IMR-90 (cell line): Measurements from ENCODE around the gene GSN. TPM values are rescaled to one million over a fixed set of nuclear protein-coding genes. Genes with fewer than 3 reads are reported as not detected.
A peak's percentile ranks its signal among the peaks of the same experiment; 100 is the strongest.

Source experiments
- ATAC-seq: fragments of 200-7000 bp; cut with Tn5 transposase; 2 replicates; pipeline ENCODE4 v1.9.1; 2020; ENCODE audit warnings: low read depth, mild to moderate bottlenecking, moderate library complexity
- BruUV-seq: library from RNA; stranded (reverse); fragments of 400-500 nt; replicated peaks from 2 replicates; lab custom pipeline; 2021; lab: Mats Ljungman, UMichigan
- CTCF ChIA-PET: fragments of 300-600 bp; formaldehyde crosslinking; extraction: SDS; loops from one replicate; lab custom pipeline; 2021; ENCODE audit warnings: antibody characterized with exemption; lab: Yijun Ruan, JAX
- POLR2A ChIA-PET: fragments of 300-600 bp; sonication (Branson Sonifier 250); formaldehyde crosslinking; loops from one replicate; lab custom pipeline; 2022; ENCODE audit warnings: antibody characterized with exemption; ENCODE audit not compliant: unreplicated experiment; lab: Charles Lee
- DNase-seq: peaks from one replicate; pipeline ENCODE4 v3.0.0; 2013
- H2AFZ ChIP-seq: replicated peaks from 2 replicates; pipeline ENCODE3; 2013; ENCODE audit warnings: low read length, mild to moderate bottlenecking; ENCODE audit not compliant: poor library complexity
- H2AK5ac ChIP-seq: 2 replicates; pipeline ENCODE4 v1.6.1; 2013; ENCODE audit warnings: low read depth, low read length, inconsistent platforms
- H2AK9ac ChIP-seq: replicated peaks from 2 replicates; pipeline ENCODE3; 2013; ENCODE audit warnings: mild to moderate bottlenecking, low read depth, low read length, moderate library complexity; ENCODE audit not compliant: poor library complexity
- H2BK120ac ChIP-seq: 2 replicates; pipeline ENCODE4 v1.6.1; 2013; ENCODE audit warnings: low read depth, low read length, inconsistent platforms
- H2BK15ac ChIP-seq: 3 replicates; pipeline ENCODE4 v1.6.1; 2013; ENCODE audit warnings: low read depth, low read length, inconsistent platforms
- H2BK20ac ChIP-seq: 2 replicates; pipeline ENCODE4 v1.6.1; 2013; ENCODE audit warnings: low read depth, mild to moderate bottlenecking, inconsistent platforms, low read length, moderate library complexity
- H2BK5ac ChIP-seq: 2 replicates; pipeline ENCODE4 v1.6.1; 2013; ENCODE audit warnings: mild to moderate bottlenecking, low read depth, low read length, inconsistent platforms; ENCODE audit not compliant: poor library complexity, severe bottlenecking
- H3K14ac ChIP-seq: replicated peaks from 2 replicates; pipeline ENCODE4 v1.6.1; 2013; ENCODE audit warnings: low read depth, low read length, inconsistent platforms
- H3K18ac ChIP-seq: 2 replicates; pipeline ENCODE4 v1.6.1; 2013; ENCODE audit warnings: low read depth, low read length, control low read depth
- H3K23ac ChIP-seq: 2 replicates; pipeline ENCODE4 v1.6.1; 2013; ENCODE audit warnings: low read depth, low read length, inconsistent platforms
- H3K27ac ChIP-seq: 2 replicates; pipeline ENCODE4 v1.5.1; 2013; ENCODE audit warnings: mild to moderate bottlenecking, control low read depth, low read length; ENCODE audit not compliant: insufficient read depth
- H3K27me3 ChIP-seq: 2 replicates; pipeline ENCODE4 v1.6.1; 2013; ENCODE audit warnings: low read length; ENCODE audit not compliant: control insufficient read depth, insufficient read depth
- H3K36me3 ChIP-seq: 2 replicates; pipeline ENCODE4 v1.6.1; 2013; ENCODE audit warnings: low read length, mixed read lengths; ENCODE audit not compliant: control insufficient read depth, insufficient read depth
- H3K4ac ChIP-seq: 2 replicates; pipeline ENCODE4 v1.6.1; 2013; ENCODE audit warnings: low read depth, low read length, inconsistent platforms
- H3K4me1 ChIP-seq: 2 replicates; pipeline ENCODE4 v1.6.1; 2013; ENCODE audit warnings: low read length, mixed read lengths; ENCODE audit not compliant: control insufficient read depth, insufficient read depth
- H3K4me2 ChIP-seq: 2 replicates; pipeline ENCODE4 v1.6.1; 2013; ENCODE audit warnings: low read depth, mild to moderate bottlenecking, control low read depth, low read length, moderate library complexity
- H3K4me3 ChIP-seq: 2 replicates; pipeline ENCODE4 v1.5.1; 2013; ENCODE audit warnings: low read depth, mild to moderate bottlenecking, control low read depth, low read length, moderate library complexity; ENCODE audit not compliant: insufficient read depth
- H3K56ac ChIP-seq: 2 replicates; pipeline ENCODE4 v1.6.1; 2013; ENCODE audit warnings: low read length, inconsistent platforms; ENCODE audit not compliant: insufficient read depth; ENCODE audit errors: extremely low read depth
- H3K79me1 ChIP-seq, 2 experiments: 2 replicates each; pipeline ENCODE4 v1.6.1; 2013; ENCODE audit warnings: low read length in 2 of 2, inconsistent platforms in 1 of 2, low read depth in 1 of 2
- H3K9ac ChIP-seq: 2 replicates; pipeline ENCODE4 v1.6.1; 2013; ENCODE audit warnings: low read depth, low read length, control low read depth
- H3K9me1 ChIP-seq: 2 replicates; pipeline ENCODE4 v1.6.1; 2013; ENCODE audit warnings: low read length, inconsistent platforms; ENCODE audit not compliant: insufficient read depth
- H3K9me3 ChIP-seq: 2 replicates; pipeline ENCODE4 v1.6.1; 2013; ENCODE audit warnings: low read length; ENCODE audit not compliant: control insufficient read depth, insufficient read depth
- H4K20me1 ChIP-seq: 2 replicates; pipeline ENCODE4 v1.6.1; 2013; ENCODE audit warnings: low read length, inconsistent platforms; ENCODE audit not compliant: insufficient read depth
- H4K5ac ChIP-seq: 2 replicates; pipeline ENCODE4 v1.6.1; 2013; ENCODE audit warnings: mild to moderate bottlenecking, low read depth, low read length, control low read depth
- H4K8ac ChIP-seq, 2 experiments: 2 replicates each; pipeline ENCODE4 v1.6.1; 2013; ENCODE audit warnings: low read depth in 2 of 2, low read length in 2 of 2, control low read depth in 1 of 2, inconsistent platforms in 1 of 2
- H4K91ac ChIP-seq: 2 replicates; pipeline ENCODE4 v1.6.1; 2013; ENCODE audit warnings: low read depth, low read length, inconsistent platforms; ENCODE audit not compliant: insufficient read depth
- CEBPB ChIP-seq: IDR thresholded peaks from 2 replicates; pipeline ENCODE4 v1.6.1; 2012; ENCODE audit warnings: low read depth, low read length, improper control_type of control experiment
- CHD1 ChIP-seq: IDR thresholded peaks from 2 replicates; pipeline ENCODE4 v1.6.1; 2012; ENCODE audit warnings: low read depth, low read length, improper control_type of control experiment
- CTCF ChIP-seq: conservative IDR thresholded peaks from 2 replicates; pipeline ENCODE4 v1.5.1; 2012; ENCODE audit warnings: mild to moderate bottlenecking, low read depth, low read length, improper control_type of control experiment
- ELK1 ChIP-seq: fragments of 150-350 bp; IDR thresholded peaks from 2 replicates; pipeline ENCODE4 v1.6.1; 2016; ENCODE audit warnings: low read depth, mild to moderate bottlenecking, low read length, moderate library complexity, borderline replicate concordance
- MAFK ChIP-seq: IDR thresholded peaks from 2 replicates; pipeline ENCODE4 v1.6.1; 2012; ENCODE audit warnings: low read depth, low read length, improper control_type of control experiment
- MXI1 ChIP-seq: IDR thresholded peaks from 2 replicates; pipeline ENCODE4 v1.6.1; 2012; ENCODE audit warnings: low read depth, mild to moderate bottlenecking, low read length, moderate library complexity, borderline replicate concordance
- NFE2L2 ChIP-seq: fragments of 150-350 bp; IDR thresholded peaks from 2 replicates; pipeline ENCODE4 v1.6.1; 2016; ENCODE audit warnings: low read depth, mild to moderate bottlenecking, low read length
- POLR2A ChIP-seq: IDR thresholded peaks from 2 replicates; pipeline ENCODE4 v1.6.1; 2012; ENCODE audit warnings: mild to moderate bottlenecking, low read depth, low read length
- RCOR1 ChIP-seq: IDR thresholded peaks from 2 replicates; pipeline ENCODE4 v1.6.1; 2012; ENCODE audit warnings: mild to moderate bottlenecking, low read length, improper control_type of control experiment; ENCODE audit not compliant: insufficient replicate concordance
- SMC3 ChIP-seq: fragments of 150-350 bp; IDR thresholded peaks from 2 replicates; pipeline ENCODE4 v1.6.1; 2016; ENCODE audit warnings: low read depth, mild to moderate bottlenecking, antibody characterized with exemption, low read length, moderate library complexity
- USF2 ChIP-seq: fragments of 150-350 bp; IDR thresholded peaks from 2 replicates; pipeline ENCODE4 v1.6.1; 2017; ENCODE audit warnings: mild to moderate bottlenecking, antibody characterized with exemption, low read length, low read depth
- WGBS, 2 experiments: methylation state at CpG; one replicate each; pipeline versions ENCODE4 v1.1.5 to v1.1.7; 2013; ENCODE audit warnings: missing lambda C conversion rate in 2 of 2; ENCODE audit not compliant: insufficient read length in 1 of 2; ENCODE audit errors: extremely low coverage in 2 of 2; 5-methylcytosine and 5-hydroxymethylcytosine counted together
- dilution Hi-C: fragments of 300-500 bp; cut with HindIII; formaldehyde crosslinking; loops from one replicate; pipeline ENCODE4 v1.14.3; 2018; ENCODE audit warnings: low sequenced_read_pairs; ENCODE audit not compliant: unreplicated experiment
- in situ Hi-C: fragments of 300-500 bp; cut with MboI; formaldehyde crosslinking; loops from 3 replicates; pipeline ENCODE4 v1.14.3; 2019; ENCODE audit warnings: low sequenced_read_pairs, inconsistent platforms, mixed read lengths
- intact Hi-C: fragments of 100-400 bp; cut with micrococcal nuclease; formaldehyde crosslinking; loops from 2 replicates; pipeline ENCODE4 v1.10.0; 2022
- polyA plus RNA-seq, 3 experiments: library from polyadenylated mRNA; depleted of rRNA; stranded (reverse); fragments of >200 nt; gene quantifications; 2 replicates each; pipeline ENCODE4 v1.2.3, GENCODE V29; 2012; ENCODE audit warnings: low replicate concordance in 1 of 3
- total RNA-seq: library from RNA; depleted of rRNA; stranded (reverse); fragments of >200 nt; gene quantifications from 2 replicates; pipeline ENCODE4 v1.2.3, GENCODE V29; 2012

GSN gene
- total and polyA plus RNA-seq, 2 of the 4 experiments (the other 2 are of a cell fraction): 495 to 547 TPM

GRCh38 chr9:121266906-121267650 is 884 bp upstream of the GSN start:
- WGBS, 2 experiments: 78% methylated on average over 11 of the region's 18 CpGs; no CpG with 5 or more reads in 1 of the 2 experiments
- ATAC-seq (no peak), DNase-seq (no peak)
- peaks cover 14% of the 10 kb centered on the region for H3K9me1 ChIP-seq
- H2AFZ ChIP-seq: peak overlapping the region; percentile 95
- ChIA-PET CTCF (interaction anchor here (0.6 to 2.1 kb wide), 2 partner anchors 44 to 782 kb away, joined by 3 to 8 read pairs; no protein-coding TSS in a partner anchor), POLR2A (no interaction called here)
- H3K79me1 ChIP-seq: peaks cover 10 to 43% of the 10 kb centered on the region in 2 experiments; a peak in 3 of 4 replicates
- no peaks in the 10 kb centered on the region for H3K27me3 ChIP-seq
- TF ChIP-seq USF2 (no peak), MAFK (no peak), CEBPB (no peak), CTCF (no peak), ELK1 (no peak), MXI1 (no peak), POLR2A (no peak), CHD1 (no peak), NFE2L2 (no peak), SMC3 (no peak), RCOR1 (no peak)
- peak overlapping the region; percentile 98 for H3K4ac ChIP-seq
- H2BK5ac ChIP-seq: no peak overlapping the region
- H2AK5ac ChIP-seq: peak overlapping the region; percentile 83
- H2BK15ac ChIP-seq: peak overlapping the region; percentile 93; the same call in 2 of the 3 replicates
- peak overlapping the region; percentile 71 to 95; a peak in 2 of 4 replicates for H4K8ac ChIP-seq
- in situ Hi-C loops: no loop called here
- H2BK120ac ChIP-seq: peak overlapping the region; percentile 98
- peak overlapping the region; percentile 93 for H2BK20ac ChIP-seq
- dilution Hi-C loops: no loop called here
- no peaks in the 10 kb centered on the region for H3K36me3 ChIP-seq
- peak overlapping the region; percentile 99 for H3K14ac ChIP-seq
- no peak overlapping the region for H3K56ac ChIP-seq
- H3K4me1 ChIP-seq: peaks cover 18% of the 10 kb centered on the region
- no peak overlapping the region for H3K18ac ChIP-seq
- peak overlapping the region; percentile 86 for H2AK9ac ChIP-seq
- peaks cover 13% of the 10 kb centered on the region for H4K20me1 ChIP-seq
- no peak overlapping the region for H3K4me3 ChIP-seq
- peak overlapping the region; percentile 90 for H3K4me2 ChIP-seq
- H3K9ac ChIP-seq: no peak overlapping the region; the same call in 1 of the 2 replicates
- H3K27ac ChIP-seq: no peak overlapping the region
- BruUV-seq: no TSS peak
- peak overlapping the region; percentile 84; the same call in 1 of the 2 replicates for H4K91ac ChIP-seq
- intact Hi-C loops: no loop called here
- H3K9me3 ChIP-seq: no peaks in the 10 kb centered on the region
- H4K5ac ChIP-seq: no peak overlapping the region
- peak overlapping the region; percentile 86; the same call in 1 of the 2 replicates for H3K23ac ChIP-seq
